ENCODE results near the gene EFNB3. TPM values are rescaled to one million over a fixed set of nuclear protein-coding genes. Genes with fewer than 3 reads are reported as not detected.
A peak's percentile ranks its signal among the peaks of the same experiment; 100 is the strongest.

EFNB3 gene
- polyA plus RNA-seq, 1 donor from 2014 or later, result 36.4 TPM

GRCh38 chr17:7706631-7707354, 1.8 kb downstream of the EFNB3 start:
- Histone ChIP-seq H4K20me1 (ENCODE audit: insufficient read depth) (peaks cover 3% of the 10 kb centered on the region), H3K9ac (ENCODE audit: low read length) (peak overlapping the region; percentile 93), H3F3A (ENCODE audit: insufficient read depth, low read length, poor library complexity, severe bottlenecking) (peaks cover 6% of the 10 kb centered on the region), H3K27me3 (ENCODE audit: insufficient read depth, low read depth, low read length) (no peaks in the 10 kb centered on the region), H3K27ac (ENCODE audit: low read length) (peak overlapping the region; percentile 95), H3K4me3 (ENCODE audit: low read length) (peak overlapping the region; percentile 98), H3K9me3 (ENCODE audit: low read length) (no peaks in the 10 kb centered on the region), H3K4me2 (ENCODE audit: low read length) (peak overlapping the region; percentile 97), H3K9me2 (ENCODE audit: insufficient read depth, low read length) (no peaks in the 10 kb centered on the region), H3K36me3 (ENCODE audit: insufficient read depth, low read length) (no peaks in the 10 kb centered on the region), H3K79me2 (replicated peaks; ENCODE audit: insufficient read depth, low read length) (peaks cover 37% of the 10 kb centered on the region), H2AFZ (ENCODE audit: low read depth, low read length) (no peak overlapping the region)
- no peak for TF ChIP-seq MXI1 (conservative IDR thresholded peaks at IDR 0.05; ENCODE audit: poor library complexity, severe bottlenecking)
- no peak for TF ChIP-seq EZH2 (IDR thresholded peaks at IDR 0.05; ENCODE audit: borderline replicate concordance, insufficient read depth, low read length, poor library complexity, severe bottlenecking)
- no peak for TF ChIP-seq POLR2AphosphoS5 (IDR thresholded peaks at IDR 0.05)
- no peak for TF ChIP-seq EP300 (conservative IDR thresholded peaks at IDR 0.05; ENCODE audit: poor library complexity, severe bottlenecking)
- TF ChIP-seq, protein P1, sequence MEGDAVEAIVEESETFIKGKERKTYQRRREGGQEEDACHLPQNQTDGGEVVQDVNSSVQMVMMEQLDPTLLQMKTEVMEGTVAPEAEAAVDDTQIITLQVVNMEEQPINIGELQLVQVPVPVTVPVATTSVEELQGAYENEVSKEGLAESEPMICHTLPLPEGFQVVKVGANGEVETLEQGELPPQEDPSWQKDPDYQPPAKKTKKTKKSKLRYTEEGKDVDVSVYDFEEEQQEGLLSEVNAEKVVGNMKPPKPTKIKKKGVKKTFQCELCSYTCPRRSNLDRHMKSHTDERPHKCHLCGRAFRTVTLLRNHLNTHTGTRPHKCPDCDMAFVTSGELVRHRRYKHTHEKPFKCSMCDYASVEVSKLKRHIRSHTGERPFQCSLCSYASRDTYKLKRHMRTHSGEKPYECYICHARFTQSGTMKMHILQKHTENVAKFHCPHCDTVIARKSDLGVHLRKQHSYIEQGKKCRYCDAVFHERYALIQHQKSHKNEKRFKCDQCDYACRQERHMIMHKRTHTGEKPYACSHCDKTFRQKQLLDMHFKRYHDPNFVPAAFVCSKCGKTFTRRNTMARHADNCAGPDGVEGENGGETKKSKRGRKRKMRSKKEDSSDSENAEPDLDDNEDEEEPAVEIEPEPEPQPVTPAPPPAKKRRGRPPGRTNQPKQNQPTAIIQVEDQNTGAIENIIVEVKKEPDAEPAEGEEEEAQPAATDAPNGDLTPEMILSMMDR (IDR thresholded peaks at IDR 0.05; ENCODE audit: poor library complexity, severe bottlenecking), result no peak
- TF ChIP-seq SMC3 (conservative IDR thresholded peaks at IDR 0.05; ENCODE audit: poor library complexity), result no peak
- TF ChIP-seq RAD21 (conservative IDR thresholded peaks at IDR 0.05), result no peak
- TF ChIP-seq, protein P2, sequence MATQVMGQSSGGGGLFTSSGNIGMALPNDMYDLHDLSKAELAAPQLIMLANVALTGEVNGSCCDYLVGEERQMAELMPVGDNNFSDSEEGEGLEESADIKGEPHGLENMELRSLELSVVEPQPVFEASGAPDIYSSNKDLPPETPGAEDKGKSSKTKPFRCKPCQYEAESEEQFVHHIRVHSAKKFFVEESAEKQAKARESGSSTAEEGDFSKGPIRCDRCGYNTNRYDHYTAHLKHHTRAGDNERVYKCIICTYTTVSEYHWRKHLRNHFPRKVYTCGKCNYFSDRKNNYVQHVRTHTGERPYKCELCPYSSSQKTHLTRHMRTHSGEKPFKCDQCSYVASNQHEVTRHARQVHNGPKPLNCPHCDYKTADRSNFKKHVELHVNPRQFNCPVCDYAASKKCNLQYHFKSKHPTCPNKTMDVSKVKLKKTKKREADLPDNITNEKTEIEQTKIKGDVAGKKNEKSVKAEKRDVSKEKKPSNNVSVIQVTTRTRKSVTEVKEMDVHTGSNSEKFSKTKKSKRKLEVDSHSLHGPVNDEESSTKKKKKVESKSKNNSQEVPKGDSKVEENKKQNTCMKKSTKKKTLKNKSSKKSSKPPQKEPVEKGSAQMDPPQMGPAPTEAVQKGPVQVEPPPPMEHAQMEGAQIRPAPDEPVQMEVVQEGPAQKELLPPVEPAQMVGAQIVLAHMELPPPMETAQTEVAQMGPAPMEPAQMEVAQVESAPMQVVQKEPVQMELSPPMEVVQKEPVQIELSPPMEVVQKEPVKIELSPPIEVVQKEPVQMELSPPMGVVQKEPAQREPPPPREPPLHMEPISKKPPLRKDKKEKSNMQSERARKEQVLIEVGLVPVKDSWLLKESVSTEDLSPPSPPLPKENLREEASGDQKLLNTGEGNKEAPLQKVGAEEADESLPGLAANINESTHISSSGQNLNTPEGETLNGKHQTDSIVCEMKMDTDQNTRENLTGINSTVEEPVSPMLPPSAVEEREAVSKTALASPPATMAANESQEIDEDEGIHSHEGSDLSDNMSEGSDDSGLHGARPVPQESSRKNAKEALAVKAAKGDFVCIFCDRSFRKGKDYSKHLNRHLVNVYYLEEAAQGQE (IDR thresholded peaks at IDR 0.05; ENCODE audit: borderline replicate concordance), result no peak
- no peak for TF ChIP-seq TAF1 (IDR thresholded peaks at IDR 0.05; ENCODE audit: low read depth)

DNA sequence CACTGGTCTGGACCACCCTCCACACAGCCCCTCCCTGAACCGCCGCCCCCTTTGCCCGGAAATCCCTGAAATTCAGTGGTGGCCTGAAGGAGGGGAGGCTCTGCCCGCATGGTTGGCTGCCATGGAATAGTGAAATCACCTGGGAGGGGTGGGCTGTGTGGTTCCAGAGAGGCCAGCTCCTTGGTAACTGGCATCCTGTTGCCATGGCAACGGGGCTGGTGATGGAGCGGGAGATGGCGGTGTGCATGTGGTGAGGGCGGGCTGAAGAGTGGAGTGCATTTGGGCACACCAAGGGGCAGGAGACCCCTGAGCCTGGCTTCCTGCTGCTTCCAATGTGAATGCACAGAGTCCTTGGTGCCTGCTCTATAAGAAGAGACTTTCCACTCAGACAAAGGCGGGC, 2.4 kb downstream of the EFNB3 start:
- peak overlapping the region; percentile 97 for H3K4me2 ChIP-seq (ENCODE audit: low read length)
- H3K9ac ChIP-seq (ENCODE audit: low read length), result peak overlapping the region; percentile 93
- no peak overlapping the region for H2AFZ ChIP-seq (ENCODE audit: low read depth, low read length)
- H3K27ac ChIP-seq (ENCODE audit: low read length), result peak overlapping the region; percentile 95
- no peak for TF ChIP-seq EZH2 (IDR thresholded peaks at IDR 0.05; ENCODE audit: borderline replicate concordance, insufficient read depth, low read length, poor library complexity, severe bottlenecking)
- TF ChIP-seq, protein P2 (IDR thresholded peaks at IDR 0.05; ENCODE audit: borderline replicate concordance), result peak; percentile 28
- TF ChIP-seq POLR2AphosphoS5 (IDR thresholded peaks at IDR 0.05), result peak; percentile 26
- TF ChIP-seq MXI1 (conservative IDR thresholded peaks at IDR 0.05; ENCODE audit: poor library complexity, severe bottlenecking), result peak; percentile 76
- peaks cover 3% of the 10 kb centered on the region for H4K20me1 ChIP-seq (ENCODE audit: insufficient read depth)
- peak overlapping the region; percentile 98 for H3K4me3 ChIP-seq (ENCODE audit: low read length)
- H3K9me3 ChIP-seq (ENCODE audit: low read length), result no peaks in the 10 kb centered on the region
- H3K27me3 ChIP-seq (ENCODE audit: insufficient read depth, low read depth, low read length), result no peaks in the 10 kb centered on the region
- peaks cover 6% of the 10 kb centered on the region for H3F3A ChIP-seq (ENCODE audit: insufficient read depth, low read length, poor library complexity, severe bottlenecking)
- no peaks in the 10 kb centered on the region for H3K9me2 ChIP-seq (ENCODE audit: insufficient read depth, low read length)
- peaks cover 37% of the 10 kb centered on the region for H3K79me2 ChIP-seq (replicated peaks; ENCODE audit: insufficient read depth, low read length)
- no peaks in the 10 kb centered on the region for H3K36me3 ChIP-seq (ENCODE audit: insufficient read depth, low read length)
